ENCODE results near the gene LRMDA.
"Not testable (repeated sequence)": the region's sequence is repeated elsewhere in the genome, so short reads cannot be mapped to it uniquely, and the experiment has no call there.

The LRMDA gene

GRCh38 chr10:75509706-75510105 is 78.3 kb downstream of the LRMDA start:
- DNase-seq, result no peak

- no peak for DNase-seq
These were observed 79.6 kb downstream of the LRMDA start for GRCh38 chr10:75511011-75511410.

- no peak for DNase-seq
These were observed 80.9 kb downstream of the LRMDA start for GRCh38 chr10:75512203-75512933.

- DNase-seq, result no peak
These were observed 82.0 kb downstream of the LRMDA start for GRCh38 chr10:75513292-75513885.

- DNase-seq, result no peak
These were observed 83.4 kb downstream of the LRMDA start for GRCh38 chr10:75514830-75515229.

GRCh38 chr10:75516154-75516553 is 84.7 kb downstream of the LRMDA start:
- DNase-seq, result not testable (repeated sequence)

- DNase-seq, result not testable (repeated sequence)
These were observed 87.8 kb downstream of the LRMDA start for GRCh38 chr10:75519213-75519612.

- not testable (repeated sequence) for DNase-seq
These were observed 89.9 kb downstream of the LRMDA start for GRCh38 chr10:75521194-75521829.

GRCh38 chr10:75525067-75525466 is 93.6 kb downstream of the LRMDA start:
- DNase-seq, result no peak

GRCh38 chr10:75525646-75526045 is 94.2 kb downstream of the LRMDA start:
- no peak for DNase-seq

- no peak for DNase-seq
These were observed 96.1 kb downstream of the LRMDA start for GRCh38 chr10:75527542-75527941.

- DNase-seq, result no peak
These were observed 97.0 kb downstream of the LRMDA start for GRCh38 chr10:75528392-75528791.

GRCh38 chr10:75530299-75530698 is 98.9 kb downstream of the LRMDA start:
- no peak for DNase-seq

GRCh38 chr10:75531571-75532031 is 100.2 kb downstream of the LRMDA start:
- DNase-seq, result no peak

GRCh38 chr10:75532253-75532924 is 101.0 kb downstream of the LRMDA start:
- no peak for DNase-seq

- no peak for DNase-seq
These were observed 106.7 kb downstream of the LRMDA start for GRCh38 chr10:75538144-75538543.

GRCh38 chr10:75538765-75539164 is 107.3 kb downstream of the LRMDA start:
- no peak for DNase-seq

GRCh38 chr10:75540357-75540966 is 109.0 kb downstream of the LRMDA start:
- no peak for DNase-seq

GRCh38 chr10:75540981-75541380 is 109.6 kb downstream of the LRMDA start:
- DNase-seq, result no peak

GRCh38 chr10:75541411-75541810 is 110.0 kb downstream of the LRMDA start:
- no peak for DNase-seq

- no peak for DNase-seq
These were observed 110.7 kb downstream of the LRMDA start for GRCh38 chr10:75542084-75542483.

- no peak for DNase-seq
These were observed 111.5 kb downstream of the LRMDA start for GRCh38 chr10:75542906-75543305.

GRCh38 chr10:75544386-75544785 is 113.0 kb downstream of the LRMDA start:
- DNase-seq, result no peak
